Raji (cell line): ENCODE measurements around the gene NPC2.

Source experiments
- POLR2A ChIP-seq: IDR thresholded peaks from 2 replicates; pipeline ENCODE4 v1.6.1; 2011; ENCODE audit warnings: low read depth, low read length, control low read depth; ENCODE audit not compliant: insufficient read depth

NPC2 gene

DNA sequence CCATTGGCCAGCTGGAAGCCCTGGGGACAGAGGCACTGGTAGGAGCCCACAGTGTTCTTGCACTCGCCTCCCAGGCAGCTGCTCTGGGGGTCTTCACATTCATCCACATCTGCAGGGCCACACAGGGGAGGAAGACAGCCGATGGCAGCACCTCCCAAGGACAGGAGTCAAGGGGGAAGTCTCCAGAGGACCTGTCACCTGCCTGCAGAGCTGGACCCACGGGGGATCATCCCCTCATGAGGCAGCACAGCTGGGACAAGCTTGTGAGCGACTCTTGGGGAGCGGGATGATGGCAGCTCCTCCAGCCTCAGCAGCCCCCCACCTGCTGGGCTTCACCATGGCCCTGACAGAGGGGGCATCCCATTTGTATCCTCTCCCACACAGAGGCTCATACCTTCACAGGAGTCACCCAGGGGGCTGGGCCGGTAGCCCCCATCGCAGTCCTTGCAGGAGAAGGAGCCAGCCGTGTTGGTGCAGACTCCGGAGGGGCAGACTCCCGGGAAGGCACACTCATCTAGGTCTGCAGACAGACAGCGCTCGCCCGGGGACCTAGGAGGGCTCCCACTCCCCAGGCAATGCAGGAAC, 15.8 kb upstream of the NPC2 start:
- no peak for TF ChIP-seq POLR2A

DNA sequence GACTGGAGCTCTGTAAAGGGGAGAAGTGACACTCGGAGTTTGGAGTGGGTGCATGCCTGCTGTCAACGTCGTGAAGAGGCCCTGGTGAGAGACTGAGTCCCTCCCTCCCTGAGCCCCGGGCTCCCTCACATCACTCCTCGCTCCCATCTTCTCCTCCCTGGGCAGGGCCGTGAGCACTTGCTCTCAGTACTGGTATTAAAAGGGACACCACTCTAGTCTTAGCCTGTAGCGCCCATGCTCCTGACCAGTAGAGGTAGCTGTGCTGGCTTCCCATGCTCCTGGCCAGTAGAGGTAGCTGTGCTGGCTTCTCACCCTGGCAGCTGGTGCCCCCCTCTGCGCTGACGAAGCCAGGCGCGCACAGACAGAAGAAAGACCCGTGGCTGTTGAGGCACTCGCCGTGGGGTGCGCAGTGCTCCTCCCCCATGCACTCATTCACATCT, 15.2 kb upstream of the NPC2 start:
- no peak for TF ChIP-seq POLR2A

DNA sequence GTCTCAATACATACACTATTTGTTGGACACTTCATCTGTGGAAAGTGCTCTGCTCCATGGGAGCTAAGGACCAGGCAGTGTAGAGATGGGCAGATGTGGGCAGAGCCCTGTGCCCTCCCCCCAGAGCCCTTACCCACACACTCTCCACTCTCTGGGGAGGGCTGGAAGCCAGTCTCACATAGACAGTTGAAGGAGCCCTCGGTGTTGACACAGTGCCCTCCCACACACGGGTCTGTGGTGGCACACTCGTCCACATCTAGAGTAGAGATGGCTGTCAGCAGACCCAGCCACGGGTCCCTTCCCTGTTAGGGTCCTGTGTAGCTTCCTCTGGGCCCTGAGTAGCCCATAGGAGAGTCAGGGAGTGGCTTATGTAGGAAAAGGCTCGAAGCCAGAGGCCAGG, 14.7 kb upstream of the NPC2 start:
- TF ChIP-seq POLR2A, result no peak

DNA sequence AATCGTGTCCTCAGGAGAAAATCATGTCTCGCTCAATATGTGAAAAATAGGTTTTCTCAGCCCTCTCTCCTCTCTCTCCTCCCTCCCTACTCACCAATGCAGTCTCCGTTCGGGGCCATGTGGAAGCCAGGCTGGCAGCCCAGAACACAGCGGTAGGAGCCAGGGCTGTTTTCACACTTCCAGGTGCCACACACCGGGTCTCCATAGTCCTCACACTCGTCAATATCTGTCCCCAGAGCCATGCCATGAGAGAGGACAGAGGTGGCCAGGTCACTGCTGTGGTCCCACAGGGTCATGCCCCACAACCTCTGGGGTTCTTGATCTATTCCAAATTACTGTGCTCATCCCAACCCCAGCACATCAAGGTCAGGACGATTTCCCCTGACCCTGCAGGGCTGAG, 14.0 kb upstream of the NPC2 start:
- TF ChIP-seq POLR2A, result no peak

DNA sequence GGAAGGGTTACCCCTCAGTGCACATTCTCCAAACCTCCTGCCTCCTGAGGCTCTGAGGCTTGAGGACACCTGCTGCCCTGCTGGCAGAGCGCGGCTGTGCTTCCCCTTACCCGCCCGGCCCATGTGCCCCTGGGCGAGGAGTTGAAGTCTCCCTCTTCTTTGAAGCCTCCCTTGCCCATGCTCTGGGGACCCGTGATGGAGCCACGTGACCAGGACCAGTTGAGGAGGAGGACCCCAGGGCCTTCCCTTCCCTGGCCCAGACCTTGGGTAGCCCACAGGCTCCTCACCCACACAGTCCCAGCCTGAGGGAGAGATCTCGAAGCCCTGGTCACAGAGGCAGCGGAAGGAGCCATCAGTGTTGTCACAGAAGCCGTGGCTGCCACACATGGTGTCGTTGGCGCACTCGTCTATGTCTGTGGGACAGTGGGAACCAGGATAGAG, 13.3 kb upstream of the NPC2 start:
- TF ChIP-seq POLR2A, result no peak

DNA sequence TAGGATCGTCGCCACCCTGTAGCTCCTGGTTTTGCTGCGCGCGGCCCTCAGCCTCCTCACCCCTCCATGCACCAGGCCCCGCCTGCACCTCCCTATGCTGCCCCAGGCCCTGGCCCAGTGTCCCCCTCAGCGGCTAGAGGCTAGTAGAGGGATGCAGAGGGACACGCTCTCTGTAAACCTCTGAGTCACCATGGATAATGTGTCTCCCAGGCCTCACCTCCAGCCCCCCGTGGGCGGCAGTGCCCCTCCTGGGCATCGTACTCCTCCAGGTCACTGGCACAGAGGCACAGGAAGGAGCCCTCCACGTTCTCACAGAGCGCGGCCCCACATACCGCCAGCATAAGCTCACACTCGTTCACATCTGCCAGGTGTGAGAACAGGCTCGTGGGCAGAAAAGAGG, 12.7 kb upstream of the NPC2 start:
- no peak for TF ChIP-seq POLR2A

DNA sequence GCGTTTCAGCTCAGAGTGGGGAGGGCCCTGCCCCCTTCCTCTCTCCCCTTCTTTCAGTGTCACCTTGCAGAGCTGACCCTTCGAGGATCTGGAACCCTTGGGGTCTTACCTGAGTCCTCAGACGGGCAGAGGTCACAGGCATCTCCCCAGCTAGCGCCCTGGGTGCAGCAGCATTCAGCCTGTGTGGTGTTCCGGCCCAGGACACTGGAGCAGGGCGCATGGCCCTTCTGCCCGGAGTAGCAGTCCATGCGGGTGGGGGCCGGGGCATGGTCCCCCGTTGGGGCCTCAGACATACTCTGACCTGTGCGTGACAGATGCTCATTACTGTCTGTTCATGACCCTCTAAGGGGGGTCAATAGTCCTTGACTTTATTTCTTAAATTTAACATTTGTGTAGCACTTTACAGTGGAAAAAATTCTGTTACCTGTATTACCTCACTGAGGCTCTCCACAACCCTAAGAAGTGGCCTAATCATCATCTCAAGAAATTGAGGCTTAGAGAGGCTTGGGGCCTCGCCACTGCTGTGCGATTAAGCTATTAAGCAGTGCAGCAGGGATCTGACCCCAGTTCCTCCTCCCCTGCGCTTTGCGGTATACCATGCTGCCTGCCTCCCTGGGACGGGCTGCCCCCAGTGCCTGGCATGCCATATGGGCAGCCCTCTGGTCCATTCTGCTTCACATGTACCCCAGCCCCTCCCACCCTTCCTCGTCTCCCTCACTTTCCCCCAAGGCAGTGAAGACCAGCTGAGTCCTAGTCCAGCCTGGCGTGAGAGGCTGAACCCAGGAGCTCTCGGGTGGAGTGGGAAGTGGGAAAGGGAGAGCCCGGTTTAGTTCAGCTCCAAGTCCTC, 12.0 kb upstream of the NPC2 start:
- TF ChIP-seq POLR2A, result no peak

DNA sequence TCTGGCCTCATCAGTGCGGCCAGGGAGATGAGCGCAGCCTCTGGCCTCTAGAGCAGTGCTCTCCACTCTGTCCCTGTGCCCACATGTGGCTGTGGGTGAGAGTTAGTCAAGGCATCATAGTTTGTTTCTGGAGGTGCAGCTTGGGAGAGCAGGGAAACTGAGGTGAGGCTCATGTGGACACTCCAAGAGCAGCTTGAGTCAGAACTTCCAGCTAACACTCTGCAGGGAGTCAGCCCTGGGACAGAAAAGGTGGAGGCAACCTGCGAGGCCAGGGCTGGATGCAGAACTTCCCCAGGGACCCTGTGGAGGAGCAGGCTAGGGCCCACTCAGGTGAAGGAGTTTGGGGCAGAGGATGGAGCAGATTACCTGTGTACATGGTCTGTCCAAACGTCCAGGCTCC, 11.3 kb upstream of the NPC2 start:
- no peak for TF ChIP-seq POLR2A

DNA sequence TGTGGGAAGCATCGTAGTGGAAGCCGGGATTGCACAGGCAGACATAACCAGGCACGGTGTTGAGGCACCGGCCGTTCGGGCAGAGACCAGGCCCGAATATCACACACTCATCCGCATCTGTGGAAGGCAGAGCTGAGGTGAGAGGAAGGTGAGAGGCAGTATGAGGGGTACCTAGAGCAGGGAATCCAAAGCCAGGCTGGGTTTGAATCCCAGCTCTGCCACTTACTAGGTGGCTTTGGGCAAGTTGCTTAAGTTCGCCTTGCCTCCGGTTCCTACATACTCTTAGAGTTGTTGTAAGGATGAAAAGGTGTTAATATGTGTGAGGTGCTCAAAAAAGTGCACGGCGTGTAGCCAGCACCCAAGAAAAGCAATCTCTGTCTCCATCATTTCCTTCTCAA, 10.8 kb upstream of the NPC2 start:
- no peak for TF ChIP-seq POLR2A

DNA sequence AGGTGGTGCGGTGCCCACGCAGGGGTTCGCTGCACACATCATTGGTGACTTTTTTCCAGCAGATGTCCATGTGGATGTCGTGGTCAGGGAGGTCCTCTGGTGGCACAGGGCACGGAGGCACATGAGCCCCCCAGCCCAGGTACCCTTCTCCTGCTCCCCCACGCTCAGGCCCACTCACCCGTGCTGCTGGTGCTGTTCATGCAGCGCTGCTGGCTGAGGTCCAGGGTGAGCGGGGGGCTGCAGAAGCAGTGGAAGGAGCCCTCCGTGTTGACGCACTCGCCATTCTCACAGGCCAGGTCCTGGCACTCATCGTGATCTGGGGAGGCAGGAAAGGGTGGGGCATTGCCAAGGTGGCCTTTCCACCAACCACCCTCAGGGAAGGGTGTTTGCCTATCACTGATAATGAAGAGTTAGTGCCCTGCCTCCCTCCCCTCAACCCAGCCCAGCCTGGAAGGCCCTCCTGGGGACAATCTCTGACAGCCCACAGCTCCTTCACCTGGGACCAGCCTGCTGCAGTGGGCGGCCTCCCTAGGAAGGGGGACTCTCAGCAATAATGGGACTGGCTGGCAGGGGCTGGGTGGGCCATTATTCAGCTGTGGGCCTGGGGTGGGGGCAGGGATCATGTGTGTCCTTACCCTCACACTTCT, 10.3 kb upstream of the NPC2 start:
- no peak for TF ChIP-seq POLR2A

DNA sequence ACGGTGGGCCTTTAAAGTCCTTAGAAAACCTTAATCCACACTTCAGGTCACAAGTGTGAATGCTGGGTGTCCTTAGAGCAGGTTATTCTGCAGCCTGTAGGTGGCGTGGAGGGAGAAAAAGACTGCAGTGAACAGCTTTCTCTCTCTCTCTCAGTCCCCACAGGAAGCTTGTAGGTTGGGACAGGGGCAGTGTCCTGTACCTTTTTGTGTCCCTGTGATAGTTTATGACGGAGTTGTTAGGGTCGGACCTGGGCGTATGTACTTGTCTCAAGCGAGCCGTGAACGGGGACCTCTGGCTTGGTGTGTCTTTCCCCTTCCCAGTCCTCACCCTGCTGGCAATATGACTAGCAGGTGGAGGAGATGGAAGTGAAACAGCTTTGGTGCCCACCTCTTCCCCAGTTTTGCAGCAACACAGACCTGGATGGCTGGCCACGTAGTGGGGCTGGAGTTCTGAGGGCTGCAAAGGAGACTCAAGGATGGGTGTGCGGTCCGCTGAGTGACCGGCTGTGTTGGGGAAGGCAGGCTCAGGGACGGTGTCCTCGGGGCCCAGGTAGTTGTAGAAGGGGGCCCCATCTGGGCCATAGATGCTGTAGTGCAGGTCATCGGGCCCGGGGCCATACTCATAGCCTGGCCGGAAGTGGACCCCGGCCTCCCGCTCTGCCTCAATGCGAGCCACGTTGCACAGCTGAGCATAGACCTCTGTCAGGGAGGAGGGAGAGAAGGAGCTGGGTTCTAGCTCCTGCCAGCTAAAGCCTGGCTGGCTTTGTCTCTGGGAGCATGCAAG, 9.3 kb upstream of the NPC2 start:
- TF ChIP-seq POLR2A, result no peak

DNA sequence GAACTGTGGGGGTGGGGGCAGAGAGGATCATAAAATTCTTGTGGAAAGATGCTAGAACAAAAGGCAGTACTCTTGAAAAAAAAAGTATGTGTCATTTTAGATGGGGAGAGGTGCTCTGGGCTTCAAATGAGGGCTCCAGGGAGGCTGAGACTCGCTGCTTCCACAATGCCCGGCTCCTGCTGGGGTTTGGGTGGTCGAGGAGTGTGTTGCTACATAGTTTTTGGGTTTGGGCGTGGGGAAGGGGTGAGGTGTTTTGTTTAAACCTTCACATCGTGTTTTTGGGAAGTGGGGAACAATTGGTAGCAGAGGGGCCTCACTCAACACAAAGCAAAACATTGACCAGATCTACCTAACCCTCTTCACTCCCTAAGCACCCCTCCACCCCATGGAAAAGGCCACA, 8.6 kb upstream of the NPC2 start:
- no peak for TF ChIP-seq POLR2A

DNA sequence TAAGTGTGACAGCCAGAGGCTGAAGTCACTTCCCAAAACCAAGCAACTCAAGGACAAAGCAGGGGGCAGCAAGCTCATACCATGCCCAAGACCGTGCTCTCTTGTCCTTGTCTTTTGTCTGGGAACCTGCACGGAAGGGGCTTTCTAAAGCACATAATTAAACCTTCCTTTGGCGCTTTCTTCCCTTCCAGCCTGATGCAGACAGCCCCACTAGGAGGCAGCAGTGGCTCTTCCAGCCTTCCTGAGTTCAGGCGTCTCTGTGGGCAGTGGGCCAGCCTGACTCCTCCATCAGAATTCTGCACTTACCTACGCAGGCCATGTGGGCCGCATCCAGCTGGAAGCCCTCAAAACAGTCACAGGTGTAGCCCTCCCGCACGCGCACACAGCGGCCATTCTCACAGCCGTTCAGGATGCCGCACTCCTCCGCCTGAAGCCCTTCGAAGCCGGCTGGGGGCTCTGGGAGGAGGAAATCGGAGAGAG, 8.1 kb upstream of the NPC2 start:
- no peak for TF ChIP-seq POLR2A

DNA sequence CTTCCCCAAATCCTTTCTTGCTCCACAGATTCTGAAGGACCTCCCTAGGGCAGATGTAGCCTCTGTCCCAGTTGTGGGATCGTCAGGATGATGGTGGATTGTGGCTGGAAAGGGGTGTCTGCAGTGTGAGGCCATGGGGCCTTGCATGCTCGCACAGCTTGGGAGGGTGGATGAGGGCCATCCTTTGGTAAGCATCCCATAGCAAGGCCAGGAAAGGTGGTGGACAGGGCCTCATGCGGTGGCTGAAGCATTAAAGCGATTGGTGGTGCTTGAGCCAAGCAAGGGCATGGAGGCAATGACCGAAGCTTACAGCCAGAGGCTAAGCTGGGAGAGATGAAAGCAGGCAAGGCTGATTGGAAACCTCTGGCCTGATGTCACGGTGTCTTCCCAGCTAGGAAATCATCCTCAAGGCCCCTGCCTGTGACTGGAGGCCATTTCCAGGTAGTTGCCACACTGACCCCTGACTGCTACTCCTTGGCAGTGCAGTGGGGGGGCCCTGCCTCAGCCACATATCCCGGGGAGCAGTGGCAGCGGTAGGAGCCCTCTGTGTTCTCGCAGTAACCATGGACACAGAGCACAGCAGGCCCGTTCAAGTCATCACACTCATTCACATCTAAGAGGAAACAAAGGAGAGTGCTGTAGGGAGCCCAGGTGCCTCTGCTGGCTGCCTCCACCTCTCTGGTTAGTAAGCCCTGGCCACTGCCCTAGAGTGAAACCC, 7.5 kb upstream of the NPC2 start:
- no peak for TF ChIP-seq POLR2A

DNA sequence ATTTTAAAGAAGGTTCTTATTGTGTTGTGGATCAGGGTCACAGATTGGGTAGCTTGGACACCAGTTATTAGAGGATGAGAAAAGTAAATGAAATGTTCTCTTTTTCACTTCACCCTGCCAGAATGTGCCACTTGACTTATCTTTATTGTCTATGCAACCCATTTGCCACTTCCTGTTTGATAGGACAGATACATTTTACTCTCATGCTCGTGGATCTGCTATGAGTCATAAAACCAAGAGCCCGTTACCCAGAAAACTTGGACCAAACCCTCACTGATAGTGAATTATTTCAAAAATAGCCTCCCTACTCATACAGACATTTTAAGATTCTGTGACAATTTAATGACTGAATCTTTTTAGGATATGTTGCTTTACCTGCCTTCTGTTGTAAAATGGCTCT, 2.3 kb upstream of the NPC2 start:
- no peak for TF ChIP-seq POLR2A
